Spleen (tissue), 11 donors: ENCODE results near the gene PCSK7. TPM values are rescaled to one million over a fixed set of nuclear protein-coding genes. Genes with fewer than 3 reads are reported as not detected.

ENCODE experiments used
- DNase-seq: peaks from one replicate; pipeline ENCODE4 v3.0.0-alpha.2; 2020
- H3K27ac ChIP-seq, 8 donors: fragments of 200-600 bp; sonication (generic) in 7 of 8; 1 replicate in 4 of 8; 2 replicates in 4 of 8; pipeline versions ENCODE4 v1.5.0 to v1.8.0; 2016 to 2021; ENCODE audit warnings: inconsistent platforms in 4 of 8, mild to moderate bottlenecking in 4 of 8, moderate library complexity in 1 of 8
- H3K27me3 ChIP-seq, 7 donors: fragments of 200-600 bp; sonication (generic) in 6 of 7; replicated peaks in 1 of 7; 1 replicate in 4 of 7; 2 replicates in 3 of 7; pipeline versions ENCODE4 v1.5.0 to v1.8.0; 2016 to 2021; ENCODE audit warnings: inconsistent platforms in 3 of 7, mild to moderate bottlenecking in 1 of 7
- H3K36me3 ChIP-seq, 6 donors: fragments of 200-600 bp; sonication (generic) in 5 of 6; 1 replicate in 4 of 6; 2 replicates in 2 of 6; pipeline versions ENCODE4 v1.5.0 to v1.8.0; 2016 to 2021; ENCODE audit warnings: inconsistent platforms in 2 of 6
- H3K4me1 ChIP-seq, 6 donors: fragments of 200-600 bp; sonication (generic) in 5 of 6; 1 replicate in 3 of 6; 2 replicates in 3 of 6; pipeline versions ENCODE4 v1.5.0 to v1.8.0; 2016 to 2021; ENCODE audit warnings: inconsistent platforms in 3 of 6
- H3K4me3 ChIP-seq, 8 donors: fragments of 200-600 bp; sonication (generic) in 7 of 8; 1 replicate in 4 of 8; 2 replicates in 4 of 8; pipeline versions ENCODE4 v1.5.0 to v1.8.0; 2016 to 2021; ENCODE audit warnings: inconsistent platforms in 4 of 8, mild to moderate bottlenecking in 4 of 8, moderate library complexity in 2 of 8
- H3K9me3 ChIP-seq, 8 donors: fragments of 200-600 bp; sonication (generic) in 7 of 8; 1 replicate in 4 of 8; 2 replicates in 4 of 8; pipeline versions ENCODE4 v1.5.0 to v1.8.0; 2016 to 2021; ENCODE audit warnings: inconsistent platforms in 4 of 8
- POLR2A ChIP-seq, 3 donors: fragments of 450-650 bp; IDR thresholded peaks; one replicate each; pipeline ENCODE4 v1.5.1; 2017; ENCODE audit warnings: antibody characterized with exemption in 3 of 3, mild to moderate bottlenecking in 1 of 3
- POLR2AphosphoS5 ChIP-seq, 3 donors: sonication (generic); formaldehyde crosslinking; IDR thresholded peaks; one replicate each; pipeline ENCODE4 v1.5.1; 2017; ENCODE audit warnings: antibody characterized with exemption in 3 of 3
- WGBS, 5 donors: extraction: QIAGEN DNeasy Blood & Tissue Kit in 3 of 5; methylation state at CpG; one replicate each; pipeline versions ENCODE4 v1.1.5 to v1.1.7; 2013 to 2018; 5-methylcytosine and 5-hydroxymethylcytosine counted together
- intact Hi-C: fragments of 100-400 bp; cut with DNase I; formaldehyde crosslinking; loops from one replicate; pipeline ENCODE4 v1.15.0; 2023; ENCODE audit warnings: low total_unique reads
- polyA plus RNA-seq, 3 donors: library from polyadenylated mRNA; stranded (reverse); fragments of 200-250 nt; gene quantifications; one replicate each; pipeline ENCODE4 v1.2.1, GENCODE V29; 2013
- total RNA-seq, 7 donors: library from RNA; depleted of rRNA in 3 of 7; stranded (reverse); fragments of >200 nt in 3 of 7; fragmentation: NEBNext Ultra II Directional in 4 of 7; extraction: Animal tissue kit (Norgen Biotek cat#: 25700) in 4 of 7; gene quantifications; one replicate each; pipeline versions ENCODE4 v1.1.0 to v1.2.1, GENCODE V29; 2016 to 2021
- TF ChIP-seq, protein P1 (sequence below), 11 experiments: fragments of 200-600 bp in 7 of 11; fragments of 450-650 bp in 4 of 11; sonication (generic) in 4 of 11; IDR thresholded peaks in 8 of 11; conservative IDR thresholded peaks in 3 of 11; 1 replicate in 7 of 11; 2 replicates in 4 of 11; pipeline versions ENCODE4 v1.4.0 to v1.8.0; 2016 to 2021; ENCODE audit warnings: antibody characterized with exemption in 11 of 11, inconsistent platforms in 4 of 11, mild to moderate bottlenecking in 1 of 11
- donor health status: healthy with polysubstance abuse.
- donor health status: DM: no; HTN: no; CAD: no; lungs with moderate emphysema.
- donor health status: DM: no; HTN: no; CAD: no.
- donor health status: Bipolar disorder and iron deficiency.
- donor health status: healthy.
- donor health status: DM: no; HTN: no; CAD: no.
- donor health status: DM: yes; HTN: yes; CAD: no.

PCSK7 gene
- total and polyA plus RNA-seq, 10 donors: 27.3 to 152 (median 97.3) TPM

DNA sequence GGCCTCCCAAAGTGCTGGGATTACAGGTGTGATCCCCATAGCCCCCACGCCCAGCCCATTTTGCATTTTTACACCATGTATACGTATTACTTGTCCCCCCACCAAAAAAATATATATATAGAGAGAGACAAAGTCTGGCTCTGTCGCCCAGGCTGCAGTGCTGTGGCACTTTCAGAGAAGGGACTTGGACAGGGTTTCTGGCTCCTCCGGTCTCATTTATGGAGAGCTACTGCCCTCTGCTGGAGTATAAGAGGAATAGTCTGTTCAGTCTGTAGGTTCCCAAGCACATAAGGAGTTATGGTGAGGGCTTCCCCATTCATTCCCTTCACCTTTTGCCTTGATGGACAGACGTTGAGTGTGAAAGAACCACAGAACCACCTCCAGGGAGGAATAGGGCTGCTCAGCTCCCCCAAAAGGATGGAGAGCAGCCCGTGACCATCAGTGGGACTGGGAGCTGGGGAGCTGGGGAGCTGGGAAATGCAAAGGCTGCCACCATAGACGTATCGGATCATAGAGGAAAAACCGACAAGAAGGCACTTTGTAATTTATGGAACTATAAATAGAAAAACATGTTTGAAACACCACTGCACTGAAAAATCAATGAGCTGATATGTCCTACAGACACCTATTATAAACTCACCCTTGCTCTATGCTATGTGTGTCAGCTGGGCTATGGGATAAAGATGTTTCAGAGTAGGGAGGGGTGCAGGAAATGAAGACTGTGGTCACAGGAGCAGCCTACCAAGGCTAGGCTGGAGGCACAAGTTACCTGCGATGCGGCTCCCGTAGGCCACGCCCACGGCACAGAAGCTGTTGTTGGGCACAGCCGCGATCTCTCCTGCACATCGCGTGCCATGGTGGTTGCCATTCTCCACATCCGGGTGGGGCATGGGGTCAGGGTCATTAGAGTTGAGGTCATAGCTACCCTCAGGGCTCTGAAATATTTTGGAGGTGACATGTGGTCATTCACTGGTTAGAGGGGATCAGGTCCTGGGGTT is 5.2 kb downstream of the PCSK7 start:
- WGBS, 5 donors: 68 to 75% (median 72%) methylated on average over 19 of the region's 19 CpGs
- no peak for DNase-seq
- H3K9me3 ChIP-seq: no peaks in the 10 kb centered on the region
- H3K27ac ChIP-seq: no peak overlapping the region
- H3K4me3 ChIP-seq: no peak overlapping the region
- H3K27me3 ChIP-seq: no peaks in the 10 kb centered on the region
- TF ChIP-seq, protein P1, sequence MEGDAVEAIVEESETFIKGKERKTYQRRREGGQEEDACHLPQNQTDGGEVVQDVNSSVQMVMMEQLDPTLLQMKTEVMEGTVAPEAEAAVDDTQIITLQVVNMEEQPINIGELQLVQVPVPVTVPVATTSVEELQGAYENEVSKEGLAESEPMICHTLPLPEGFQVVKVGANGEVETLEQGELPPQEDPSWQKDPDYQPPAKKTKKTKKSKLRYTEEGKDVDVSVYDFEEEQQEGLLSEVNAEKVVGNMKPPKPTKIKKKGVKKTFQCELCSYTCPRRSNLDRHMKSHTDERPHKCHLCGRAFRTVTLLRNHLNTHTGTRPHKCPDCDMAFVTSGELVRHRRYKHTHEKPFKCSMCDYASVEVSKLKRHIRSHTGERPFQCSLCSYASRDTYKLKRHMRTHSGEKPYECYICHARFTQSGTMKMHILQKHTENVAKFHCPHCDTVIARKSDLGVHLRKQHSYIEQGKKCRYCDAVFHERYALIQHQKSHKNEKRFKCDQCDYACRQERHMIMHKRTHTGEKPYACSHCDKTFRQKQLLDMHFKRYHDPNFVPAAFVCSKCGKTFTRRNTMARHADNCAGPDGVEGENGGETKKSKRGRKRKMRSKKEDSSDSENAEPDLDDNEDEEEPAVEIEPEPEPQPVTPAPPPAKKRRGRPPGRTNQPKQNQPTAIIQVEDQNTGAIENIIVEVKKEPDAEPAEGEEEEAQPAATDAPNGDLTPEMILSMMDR (IDR thresholded peaks at IDR 0.05 in 8 of 11, conservative IDR thresholded peaks at IDR 0.05 in 3 of 11): peak; percentile 70 to 91 (median 87)
- TF ChIP-seq POLR2A (IDR thresholded peaks at IDR 0.05) (no peak), POLR2AphosphoS5 (IDR thresholded peaks at IDR 0.05) (peak; percentile 26 to 42 (median 37))
- H3K36me3 ChIP-seq: peaks cover 2 to 86% (median 78%) of the 10 kb centered on the region in 6 donors
- intact Hi-C loops: loop anchor here (10.0 kb wide), 2 partner anchors 122 to 352 kb away; no protein-coding TSS in a partner anchor
- peaks cover 25 to 78% (median 59%) of the 10 kb centered on the region in 6 donors for H3K4me1 ChIP-seq

DNA sequence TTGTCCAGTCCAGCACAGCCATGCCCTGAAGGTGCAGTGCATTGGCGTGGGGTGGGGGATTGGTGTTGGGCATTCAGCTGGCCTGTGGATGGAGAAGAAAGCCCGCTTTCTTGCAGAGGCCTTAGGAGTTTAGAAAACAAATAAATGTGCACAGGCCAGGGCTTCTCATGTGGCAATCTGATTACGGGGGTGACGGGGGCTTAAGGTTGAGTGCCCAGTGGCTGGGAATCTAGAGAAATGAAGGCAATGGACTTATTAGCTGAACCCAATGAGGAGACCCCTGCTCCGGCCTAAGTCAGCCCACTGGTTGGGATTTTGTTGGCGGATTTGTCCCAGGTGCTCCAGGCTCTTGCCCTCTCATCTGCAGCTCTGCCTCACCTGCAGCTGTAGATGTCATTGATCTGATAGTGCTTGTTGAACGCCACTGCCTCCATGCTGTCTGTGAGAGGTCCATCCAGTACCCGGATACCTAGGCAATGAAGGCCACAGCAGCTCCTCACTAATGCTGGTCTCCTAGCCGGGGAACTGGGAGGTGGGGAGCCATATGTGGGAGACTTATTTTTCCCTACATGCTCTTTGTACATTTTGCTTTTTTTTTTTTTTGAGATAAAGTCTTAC is 6.2 kb downstream of the PCSK7 start:
- no peak overlapping the region for H3K4me3 ChIP-seq
- H3K4me1 ChIP-seq: peaks cover 17 to 77% (median 53%) of the 10 kb centered on the region in 6 donors
- intact Hi-C loops: loop anchor here (10.0 kb wide), 2 partner anchors 121 to 351 kb away; no protein-coding TSS in a partner anchor
- DNase-seq: no peak
- H3K9me3 ChIP-seq: no peaks in the 10 kb centered on the region
- no peak overlapping the region for H3K27ac ChIP-seq
- peaks cover 2 to 96% (median 88%) of the 10 kb centered on the region in 6 donors for H3K36me3 ChIP-seq
- TF ChIP-seq POLR2AphosphoS5 (IDR thresholded peaks at IDR 0.05) (no peak), POLR2A (IDR thresholded peaks at IDR 0.05) (no peak)
- TF ChIP-seq, protein P1 (IDR thresholded peaks at IDR 0.05 in 8 of 11, conservative IDR thresholded peaks at IDR 0.05 in 3 of 11): no peak
- H3K27me3 ChIP-seq: no peaks in the 10 kb centered on the region
- WGBS, 5 donors: 92 to 97% (median 94%) methylated on average over 9 of the region's 9 CpGs

DNA sequence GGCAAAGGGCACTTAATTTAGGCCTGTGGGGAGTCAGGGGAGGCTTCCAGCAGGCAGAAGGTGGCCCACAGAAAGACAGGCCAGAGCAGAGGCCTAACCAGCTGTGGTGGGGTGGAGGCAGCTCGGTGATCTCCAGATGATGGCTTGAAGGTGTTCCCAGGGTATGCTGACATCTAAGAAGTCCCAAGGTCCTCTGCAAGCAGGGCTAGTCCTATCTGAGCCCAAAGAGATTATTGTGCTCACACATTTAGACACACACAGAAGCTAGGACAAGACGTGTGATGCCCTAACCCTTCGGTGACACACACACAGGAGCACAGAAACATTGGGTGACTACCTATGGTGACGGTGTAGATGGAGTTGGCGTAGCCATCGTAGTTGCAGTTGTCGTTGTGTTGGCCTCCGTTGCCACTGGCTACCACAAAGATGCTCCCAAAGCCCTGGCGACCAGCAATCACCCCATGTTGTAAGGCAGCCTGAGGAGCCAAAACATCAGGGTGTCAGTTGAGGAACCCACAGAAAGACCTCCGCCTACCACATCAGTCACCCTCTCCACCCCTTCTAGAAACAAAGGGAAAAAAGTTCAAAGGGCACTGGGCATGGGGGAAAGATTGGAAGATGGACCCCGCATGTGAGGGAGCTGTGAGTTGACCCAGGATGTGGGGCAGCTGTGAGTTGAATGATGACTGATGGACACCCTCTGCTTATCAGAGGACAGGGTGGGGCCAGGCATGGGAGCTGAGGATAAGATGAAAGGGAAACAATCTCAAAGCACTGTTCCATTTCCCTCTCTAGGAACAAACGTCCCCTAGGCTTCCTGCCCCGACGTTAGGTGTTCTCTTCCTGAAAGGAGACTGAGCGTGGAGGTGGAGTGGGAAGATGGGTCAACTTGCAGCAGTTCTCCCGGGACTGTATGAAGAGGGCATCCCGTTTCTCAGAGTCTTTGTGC is 7.9 kb downstream of the PCSK7 start:
- WGBS, 5 donors: 79 to 89% (median 85%) methylated on average over 16 to 17 of the region's 17 CpGs
- H3K27ac ChIP-seq: peak overlapping the region in 3 of 8 donors; percentile 45 to 78 (median 76)

More for the DNA sequence above, 7.9 kb downstream of the PCSK7 start:
- Histone ChIP-seq H3K4me1 (peaks cover 1 to 77% (median 45%) of the 10 kb centered on the region in 6 donors), H3K9me3 (no peaks in the 10 kb centered on the region), H3K36me3 (peaks cover 2 to 100% (median 96%) of the 10 kb centered on the region in 6 donors), H3K27me3 (no peaks in the 10 kb centered on the region), H3K4me3 (no peak overlapping the region)
- intact Hi-C loops: loop anchor here (10.0 kb wide), 2 partner anchors 119 to 349 kb away; no protein-coding TSS in a partner anchor
- TF ChIP-seq POLR2AphosphoS5 (IDR thresholded peaks at IDR 0.05) (no peak), POLR2A (IDR thresholded peaks at IDR 0.05) (no peak)
- TF ChIP-seq, protein P1 (IDR thresholded peaks at IDR 0.05 in 8 of 11, conservative IDR thresholded peaks at IDR 0.05 in 3 of 11): no peak
- DNase-seq: no peak
